ENCODE results near the gene MORC2.

Gene MORC2

DNA sequence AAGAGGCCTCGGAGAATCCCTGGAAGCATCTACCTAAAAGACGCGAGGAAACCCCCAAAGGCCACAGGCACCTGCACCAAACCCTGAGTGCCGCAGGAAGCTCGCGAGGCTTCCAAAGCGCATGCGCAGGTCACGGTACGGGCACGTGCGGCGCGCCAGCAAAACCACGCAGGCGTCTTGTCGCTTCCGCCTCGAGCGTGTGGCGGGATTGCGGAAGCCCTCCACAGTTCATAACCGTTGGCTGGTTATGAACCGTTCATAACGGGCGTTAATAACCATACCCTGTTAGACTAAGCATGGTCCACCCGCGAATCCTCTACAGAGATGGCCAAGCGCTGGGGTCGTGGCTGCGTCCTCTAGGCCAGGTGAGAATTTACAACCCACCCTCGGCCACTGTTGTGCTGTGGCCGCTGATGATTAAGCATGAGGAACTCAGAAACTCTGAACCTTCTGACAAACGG, 46.4 kb downstream of the MORC2 start:
- H3K9me3 ChIP-seq, result no peaks in the 10 kb centered on the region
- H3K36me3 ChIP-seq, result peaks cover 13% of the 10 kb centered on the region
- peaks cover 0 to 12% of the 10 kb centered on the region in 2 experiments for H3K4me1 ChIP-seq (ENCODE audit: control insufficient read depth in 1 of 2, insufficient read depth in 1 of 2, low read depth in 1 of 2, low read length in 1 of 2)
- peaks cover 15% of the 10 kb centered on the region for H3K27me3 ChIP-seq
- H3K27ac ChIP-seq, result no peak overlapping the region
- H3K4me3 ChIP-seq (ENCODE audit: low read depth in 1 of 2, low read length in 1 of 2), result peak overlapping the region; percentile 55 to 59
- TF ChIP-seq, protein P1, sequence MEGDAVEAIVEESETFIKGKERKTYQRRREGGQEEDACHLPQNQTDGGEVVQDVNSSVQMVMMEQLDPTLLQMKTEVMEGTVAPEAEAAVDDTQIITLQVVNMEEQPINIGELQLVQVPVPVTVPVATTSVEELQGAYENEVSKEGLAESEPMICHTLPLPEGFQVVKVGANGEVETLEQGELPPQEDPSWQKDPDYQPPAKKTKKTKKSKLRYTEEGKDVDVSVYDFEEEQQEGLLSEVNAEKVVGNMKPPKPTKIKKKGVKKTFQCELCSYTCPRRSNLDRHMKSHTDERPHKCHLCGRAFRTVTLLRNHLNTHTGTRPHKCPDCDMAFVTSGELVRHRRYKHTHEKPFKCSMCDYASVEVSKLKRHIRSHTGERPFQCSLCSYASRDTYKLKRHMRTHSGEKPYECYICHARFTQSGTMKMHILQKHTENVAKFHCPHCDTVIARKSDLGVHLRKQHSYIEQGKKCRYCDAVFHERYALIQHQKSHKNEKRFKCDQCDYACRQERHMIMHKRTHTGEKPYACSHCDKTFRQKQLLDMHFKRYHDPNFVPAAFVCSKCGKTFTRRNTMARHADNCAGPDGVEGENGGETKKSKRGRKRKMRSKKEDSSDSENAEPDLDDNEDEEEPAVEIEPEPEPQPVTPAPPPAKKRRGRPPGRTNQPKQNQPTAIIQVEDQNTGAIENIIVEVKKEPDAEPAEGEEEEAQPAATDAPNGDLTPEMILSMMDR (IDR thresholded peaks at IDR 0.05), result no peak

DNA sequence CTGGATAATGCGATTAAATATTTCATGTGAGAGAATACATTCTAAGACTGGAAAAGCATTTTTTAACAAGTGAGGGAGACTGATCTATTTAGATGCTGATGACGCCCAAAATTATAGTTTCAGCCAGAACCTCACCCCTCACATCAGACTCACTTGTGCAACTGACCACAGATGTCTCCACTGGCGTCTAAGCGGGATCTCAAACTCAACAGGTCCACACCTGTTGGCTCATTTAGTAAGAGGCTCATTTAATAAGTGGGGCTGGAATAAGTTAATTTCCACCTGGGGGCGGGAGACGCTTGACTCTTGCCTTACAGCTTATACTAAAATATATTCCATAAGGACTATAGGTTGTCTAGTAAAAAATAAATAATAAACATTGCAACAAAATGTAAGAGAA, 47.5 kb downstream of the MORC2 start:
- Histone ChIP-seq H3K27me3 (peaks cover 15% of the 10 kb centered on the region), H3K9me3 (no peaks in the 10 kb centered on the region), H3K4me1 (ENCODE audit: control insufficient read depth in 1 of 2, insufficient read depth in 1 of 2, low read depth in 1 of 2, low read length in 1 of 2) (peaks cover 0 to 12% of the 10 kb centered on the region in 2 experiments), H3K27ac (no peak overlapping the region), H3K4me3 (ENCODE audit: low read depth in 1 of 2, low read length in 1 of 2) (peak overlapping the region; percentile 55 to 59), H3K36me3 (peaks cover 4% of the 10 kb centered on the region)
- TF ChIP-seq, protein P1 (IDR thresholded peaks at IDR 0.05), result no peak

DNA sequence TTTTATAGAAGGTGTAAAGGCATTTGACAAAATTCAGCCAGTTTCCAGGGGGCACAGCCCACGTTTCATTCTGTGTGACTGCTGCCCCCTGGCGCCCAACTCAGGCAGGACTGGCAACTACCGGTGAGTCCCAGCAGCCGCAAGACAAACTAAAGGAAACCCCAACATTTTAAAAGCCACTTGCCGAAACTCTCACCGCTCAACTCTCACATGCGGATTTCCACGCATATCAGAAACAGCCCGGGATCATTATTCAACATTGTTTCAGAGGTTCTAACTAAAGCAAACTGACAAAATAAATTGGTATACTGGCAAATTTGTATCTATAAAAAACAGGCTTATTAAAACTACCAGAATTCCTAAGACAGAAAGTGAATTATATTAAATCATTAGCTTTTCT, 48.2 kb downstream of the MORC2 start:
- H3K9me3 ChIP-seq, result no peaks in the 10 kb centered on the region
- H3K27me3 ChIP-seq, result peaks cover 15% of the 10 kb centered on the region
- H3K4me1 ChIP-seq (ENCODE audit: control insufficient read depth in 1 of 2, insufficient read depth in 1 of 2, low read depth in 1 of 2, low read length in 1 of 2), result peaks cover 0 to 12% of the 10 kb centered on the region in 2 experiments
- H3K27ac ChIP-seq, result no peak overlapping the region
- H3K36me3 ChIP-seq, result no peaks in the 10 kb centered on the region
- H3K4me3 ChIP-seq (ENCODE audit: low read depth in 1 of 2, low read length in 1 of 2), result no peak overlapping the region
- TF ChIP-seq, protein P1 (IDR thresholded peaks at IDR 0.05), result peak; percentile 80

DNA sequence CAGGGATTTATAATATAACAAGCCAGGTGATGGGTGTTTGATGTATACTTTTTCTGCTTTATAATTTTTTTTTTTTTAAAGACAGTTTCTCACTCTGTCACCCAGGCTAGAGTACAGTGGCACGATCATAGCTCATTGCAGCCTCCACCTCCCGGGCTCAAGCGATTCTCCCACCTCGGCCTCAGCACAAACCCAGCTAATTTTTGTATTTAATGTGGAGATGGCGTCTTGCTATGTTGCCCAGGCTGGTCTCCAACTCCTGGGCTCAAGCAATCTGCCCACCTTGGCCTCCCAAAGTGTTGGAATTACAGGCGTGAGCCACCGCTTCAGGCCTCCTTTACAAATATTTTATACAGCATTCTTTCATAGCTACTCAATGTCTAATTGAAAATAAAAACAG, 48.6 kb downstream of the MORC2 start:
- Histone ChIP-seq H3K27ac (no peak overlapping the region), H3K4me3 (ENCODE audit: low read depth in 1 of 2, low read length in 1 of 2) (no peak overlapping the region), H3K27me3 (peaks cover 15% of the 10 kb centered on the region), H3K36me3 (no peaks in the 10 kb centered on the region), H3K9me3 (no peaks in the 10 kb centered on the region), H3K4me1 (ENCODE audit: control insufficient read depth in 1 of 2, insufficient read depth in 1 of 2, low read depth in 1 of 2, low read length in 1 of 2) (peaks cover 0 to 12% of the 10 kb centered on the region in 2 experiments)
- TF ChIP-seq, protein P1 (IDR thresholded peaks at IDR 0.05), result no peak

DNA sequence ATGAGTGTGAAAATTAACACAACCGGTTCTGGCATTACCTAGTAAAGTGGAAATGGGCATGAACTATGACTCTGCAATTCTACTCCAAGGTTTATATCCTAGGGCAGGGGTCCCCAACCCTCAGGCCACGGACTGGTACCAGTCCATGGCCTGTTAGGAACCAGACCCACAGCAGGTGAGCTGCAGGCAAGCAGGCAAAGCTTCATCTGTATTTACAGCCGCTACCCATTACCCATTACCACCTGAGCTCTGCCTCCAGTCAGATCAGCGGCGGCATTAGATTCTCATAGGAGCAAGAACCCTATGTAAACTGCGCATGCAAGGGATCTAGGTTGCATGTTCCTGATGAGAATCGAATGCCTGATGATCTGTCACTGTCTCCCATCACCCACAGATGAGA, 49.8 kb downstream of the MORC2 start:
- H3K27me3 ChIP-seq, result peaks cover 15% of the 10 kb centered on the region
- H3K36me3 ChIP-seq, result no peaks in the 10 kb centered on the region
- TF ChIP-seq, protein P1 (IDR thresholded peaks at IDR 0.05), result no peak
- no peak overlapping the region for H3K4me3 ChIP-seq (ENCODE audit: low read depth in 1 of 2, low read length in 1 of 2)
- H3K9me3 ChIP-seq, result no peaks in the 10 kb centered on the region
- peaks cover 0 to 12% of the 10 kb centered on the region in 2 experiments for H3K4me1 ChIP-seq (ENCODE audit: control insufficient read depth in 1 of 2, insufficient read depth in 1 of 2, low read depth in 1 of 2, low read length in 1 of 2)
- no peak overlapping the region for H3K27ac ChIP-seq

DNA sequence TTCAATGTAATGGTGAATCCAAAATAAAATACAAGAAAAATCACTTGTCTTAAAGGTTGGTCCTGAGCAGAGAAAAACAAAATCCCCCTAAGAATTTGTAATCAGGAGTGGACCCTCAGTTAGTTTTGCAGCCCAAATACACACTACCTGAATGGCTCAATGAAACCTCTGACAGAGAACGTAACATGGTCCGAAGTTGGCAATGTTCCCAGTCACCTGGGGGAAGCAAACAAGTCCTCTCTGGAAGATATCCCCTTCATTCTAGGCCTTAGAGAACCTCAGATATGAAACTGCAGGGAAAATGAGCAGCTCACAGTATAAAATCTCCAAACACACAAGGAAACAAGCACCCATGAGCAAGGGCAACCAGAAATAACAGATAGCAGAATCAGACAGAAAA, 58.2 kb downstream of the MORC2 start:
- TF ChIP-seq, protein P1 (IDR thresholded peaks at IDR 0.05), result no peak
- no peaks in the 10 kb centered on the region for H3K4me1 ChIP-seq (ENCODE audit: control insufficient read depth in 1 of 2, insufficient read depth in 1 of 2, low read depth in 1 of 2, low read length in 1 of 2)
- no peak overlapping the region for H3K4me3 ChIP-seq (ENCODE audit: low read depth in 1 of 2, low read length in 1 of 2)
- no peaks in the 10 kb centered on the region for H3K27me3 ChIP-seq
- no peaks in the 10 kb centered on the region for H3K36me3 ChIP-seq
- no peaks in the 10 kb centered on the region for H3K9me3 ChIP-seq
- H3K27ac ChIP-seq, result no peak overlapping the region

Data from neutrophil (primary cell).